H9 (cell line): ENCODE results near the gene UBE4B. TPM values are rescaled to one million over a fixed set of nuclear protein-coding genes. Genes with fewer than 3 reads are reported as not detected.

Source experiments
- DNase-seq: peaks from one replicate; pipeline ENCODE4 v3.0.0-alpha.2; 2017
- H2AFZ ChIP-seq: one replicate; pipeline ENCODE4 v1.6.1; 2013; ENCODE audit warnings: mild to moderate bottlenecking, low read length, control low read depth, moderate library complexity
- H2AK5ac ChIP-seq: 2 replicates; pipeline ENCODE4 v1.6.1; 2013; ENCODE audit warnings: low read length, control low read depth, mixed read lengths; ENCODE audit not compliant: insufficient read length
- H2BK120ac ChIP-seq: one replicate; pipeline ENCODE4 v1.6.1; 2013; ENCODE audit warnings: low read depth, mild to moderate bottlenecking, low read length, control low read depth, inconsistent platforms; ENCODE audit not compliant: poor library complexity, severe bottlenecking
- H2BK12ac ChIP-seq: 2 replicates; pipeline ENCODE4 v1.6.1; 2013; ENCODE audit warnings: low read length, control low read depth, mixed read lengths, low read depth; ENCODE audit not compliant: insufficient read length
- H2BK15ac ChIP-seq: 2 replicates; pipeline ENCODE4 v1.6.1; 2013; ENCODE audit warnings: low read depth, low read length, control low read depth
- H2BK20ac ChIP-seq: one replicate; pipeline ENCODE4 v1.6.1; 2013; ENCODE audit warnings: low read depth, mild to moderate bottlenecking, low read length, control low read depth, inconsistent platforms; ENCODE audit not compliant: poor library complexity, severe bottlenecking
- H2BK5ac ChIP-seq: 2 replicates; pipeline ENCODE4 v1.6.1; 2013; ENCODE audit warnings: low read length, control low read depth, mixed read lengths; ENCODE audit not compliant: insufficient read length
- H3K14ac ChIP-seq: 2 replicates; pipeline ENCODE4 v1.6.1; 2013; ENCODE audit warnings: low read length, control low read depth; ENCODE audit not compliant: insufficient read depth
- H3K18ac ChIP-seq: 2 replicates; pipeline ENCODE4 v1.6.1; 2013; ENCODE audit warnings: low read depth, mild to moderate bottlenecking, mixed read lengths, low read length, control low read depth; ENCODE audit not compliant: insufficient read length
- H3K23ac ChIP-seq: 2 replicates; pipeline ENCODE4 v1.6.1; 2013; ENCODE audit warnings: low read length, control low read depth, mixed read lengths, low read depth; ENCODE audit not compliant: insufficient read length
- H3K23me2 ChIP-seq: 2 replicates; pipeline ENCODE4 v1.6.1; 2013; ENCODE audit warnings: low read depth, mild to moderate bottlenecking, mixed read lengths, low read length, control low read depth; ENCODE audit not compliant: insufficient read length, poor library complexity, severe bottlenecking
- H3K27ac ChIP-seq: 2 replicates; pipeline ENCODE4 v1.5.1; 2013; ENCODE audit warnings: low read length, control low read depth, mixed read lengths, low read depth; ENCODE audit not compliant: insufficient read length
- H3K27me3 ChIP-seq: 2 replicates; pipeline ENCODE4 v1.6.1; 2013; ENCODE audit warnings: low read length, control low read depth, inconsistent platforms; ENCODE audit not compliant: insufficient read depth
- H3K4ac ChIP-seq: 2 replicates; pipeline ENCODE4 v1.6.1; 2013; ENCODE audit warnings: low read depth, mild to moderate bottlenecking, control low read depth, inconsistent platforms, low read length, moderate library complexity
- H3K4me1 ChIP-seq: 2 replicates; pipeline ENCODE4 v1.6.1; 2013; ENCODE audit warnings: low read length, control low read depth, inconsistent platforms; ENCODE audit not compliant: insufficient read depth
- H3K4me2 ChIP-seq: 2 replicates; pipeline ENCODE4 v1.6.1; 2013; ENCODE audit warnings: low read length, control low read depth, mixed read lengths; ENCODE audit not compliant: insufficient read length, insufficient read depth
- H3K56ac ChIP-seq: 2 replicates; pipeline ENCODE4 v1.6.1; 2013; ENCODE audit warnings: low read depth, mild to moderate bottlenecking, mixed read lengths, low read length, control low read depth; ENCODE audit not compliant: insufficient read length
- H3K79me1 ChIP-seq: 2 replicates; pipeline ENCODE4 v1.6.1; 2013; ENCODE audit warnings: low read depth, mild to moderate bottlenecking, moderate library complexity, low read length, control low read depth, inconsistent platforms; ENCODE audit not compliant: insufficient read depth, poor library complexity, severe bottlenecking
- H3K79me2 ChIP-seq: 2 replicates; pipeline ENCODE4 v1.6.1; 2013; ENCODE audit warnings: low read length, control low read depth, inconsistent platforms; ENCODE audit not compliant: insufficient read depth
- H3K9ac ChIP-seq: 2 replicates; pipeline ENCODE4 v1.6.1; 2013; ENCODE audit warnings: low read length, control low read depth, mixed read lengths; ENCODE audit not compliant: insufficient read length; ENCODE audit errors: extremely low read depth
- H3K9me3 ChIP-seq: one replicate; pipeline ENCODE4 v1.6.1; 2013; ENCODE audit warnings: low read depth, low read length, inconsistent platforms; ENCODE audit not compliant: control insufficient read depth
- H3T11ph ChIP-seq: one replicate; pipeline ENCODE4 v1.6.1; 2013; ENCODE audit warnings: mild to moderate bottlenecking, low read length, control low read depth, inconsistent platforms
- H4K20me1 ChIP-seq: one replicate; pipeline ENCODE4 v1.6.1; 2013; ENCODE audit not compliant: control insufficient read depth, insufficient read length, insufficient read depth
- H4K5ac ChIP-seq: 2 replicates; pipeline ENCODE4 v1.6.1; 2013; ENCODE audit warnings: low read depth, mild to moderate bottlenecking, mixed read lengths, low read length, control low read depth; ENCODE audit not compliant: insufficient read length
- H4K8ac ChIP-seq: replicated peaks from 2 replicates; pipeline ENCODE4 v1.6.1; 2013; ENCODE audit warnings: low read length, control low read depth, mixed read lengths, low read depth; ENCODE audit not compliant: insufficient read length
- H4K91ac ChIP-seq: 2 replicates; pipeline ENCODE4 v1.6.1; 2013; ENCODE audit warnings: low read depth, mild to moderate bottlenecking, moderate library complexity, mixed read lengths, low read length, control low read depth; ENCODE audit not compliant: insufficient read length
- H3K27ac Mint-ChIP-seq, 3 experiments: 2 replicates in 2 of 3; 3 replicates in 1 of 3; pipeline ENCODE4 v1.8.0; 2020 to 2021; ENCODE audit warnings: mixed read lengths in 3 of 3, mild to moderate bottlenecking in 1 of 3, moderate library complexity in 1 of 3
- H3K27me3 Mint-ChIP-seq: 2 replicates; pipeline ENCODE4 v1.8.0; 2021; ENCODE audit warnings: low read depth, mild to moderate bottlenecking, moderate library complexity, mixed read lengths
- H3K36me3 Mint-ChIP-seq, 3 experiments: 2 replicates in 2 of 3; 3 replicates in 1 of 3; pipeline ENCODE4 v1.8.0; 2020 to 2021; ENCODE audit warnings: low read depth in 3 of 3, mixed read lengths in 3 of 3; ENCODE audit not compliant: insufficient read depth in 1 of 3
- H3K4me1 Mint-ChIP-seq, 2 experiments: 2 replicates each; pipeline ENCODE4 v1.8.0; 2020; ENCODE audit warnings: mixed read lengths in 2 of 2
- H3K4me3 Mint-ChIP-seq, 2 experiments: 2 replicates in 1 of 2; 3 replicates in 1 of 2; pipeline ENCODE4 v1.8.0; 2020 to 2021; ENCODE audit warnings: mild to moderate bottlenecking in 2 of 2, mixed read lengths in 2 of 2, moderate library complexity in 1 of 2
- H3K9me3 Mint-ChIP-seq, 2 experiments: 2 replicates in 1 of 2; 3 replicates in 1 of 2; pipeline ENCODE4 v1.8.0; 2020; ENCODE audit warnings: mild to moderate bottlenecking in 2 of 2, mixed read lengths in 2 of 2, moderate library complexity in 1 of 2
- WGBS: extraction: QIAGEN DNeasy Blood & Tissue Kit; methylation state at CpG from one replicate; pipeline ENCODE4 v1.1.7; 2013; ENCODE audit warnings: missing lambda C conversion rate, low lambda C conversion rate, mixed read lengths; ENCODE audit not compliant: insufficient read length; ENCODE audit errors: extremely low coverage; 5-methylcytosine and 5-hydroxymethylcytosine counted together
- total RNA-seq: library from RNA; stranded (reverse); gene quantifications from 2 replicates; pipeline ENCODE4 v1.2.1, GENCODE V29; 2021
- TF ChIP-seq, protein P1 (sequence below): fragments of 200-600 bp; sonication (generic); conservative IDR thresholded peaks from 3 replicates; pipeline ENCODE4 v1.8.0; 2021; ENCODE audit warnings: antibody characterized with exemption, mild to moderate bottlenecking

UBE4B gene
- total RNA-seq, 1 experiment from 2014 or later, result 67.6 TPM

DNA sequence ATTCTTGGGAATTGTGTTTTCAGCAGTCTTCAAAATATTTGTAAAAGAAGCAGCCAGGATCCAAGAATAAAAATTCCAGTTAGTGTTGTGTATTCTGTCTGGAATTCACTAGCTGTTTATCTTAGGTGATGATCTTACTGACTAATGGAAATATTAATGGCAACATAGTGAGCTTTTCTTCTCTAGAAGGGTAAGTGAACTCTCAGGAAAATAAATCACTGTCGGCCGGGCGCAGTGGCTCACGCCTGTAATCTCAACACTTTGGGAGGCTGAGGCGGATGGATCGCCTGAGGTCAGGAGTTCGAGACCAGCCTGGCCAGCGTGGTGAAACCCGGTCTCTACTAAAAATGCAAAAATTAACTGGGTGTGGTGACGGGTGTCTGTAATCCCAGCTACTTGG lies 90.2 kb downstream of the UBE4B start:
- no peak overlapping the region for H3K4ac ChIP-seq
- no peak overlapping the region for H2BK5ac ChIP-seq
- no peaks in the 10 kb centered on the region for H3K23me2 ChIP-seq
- TF ChIP-seq, protein P1, sequence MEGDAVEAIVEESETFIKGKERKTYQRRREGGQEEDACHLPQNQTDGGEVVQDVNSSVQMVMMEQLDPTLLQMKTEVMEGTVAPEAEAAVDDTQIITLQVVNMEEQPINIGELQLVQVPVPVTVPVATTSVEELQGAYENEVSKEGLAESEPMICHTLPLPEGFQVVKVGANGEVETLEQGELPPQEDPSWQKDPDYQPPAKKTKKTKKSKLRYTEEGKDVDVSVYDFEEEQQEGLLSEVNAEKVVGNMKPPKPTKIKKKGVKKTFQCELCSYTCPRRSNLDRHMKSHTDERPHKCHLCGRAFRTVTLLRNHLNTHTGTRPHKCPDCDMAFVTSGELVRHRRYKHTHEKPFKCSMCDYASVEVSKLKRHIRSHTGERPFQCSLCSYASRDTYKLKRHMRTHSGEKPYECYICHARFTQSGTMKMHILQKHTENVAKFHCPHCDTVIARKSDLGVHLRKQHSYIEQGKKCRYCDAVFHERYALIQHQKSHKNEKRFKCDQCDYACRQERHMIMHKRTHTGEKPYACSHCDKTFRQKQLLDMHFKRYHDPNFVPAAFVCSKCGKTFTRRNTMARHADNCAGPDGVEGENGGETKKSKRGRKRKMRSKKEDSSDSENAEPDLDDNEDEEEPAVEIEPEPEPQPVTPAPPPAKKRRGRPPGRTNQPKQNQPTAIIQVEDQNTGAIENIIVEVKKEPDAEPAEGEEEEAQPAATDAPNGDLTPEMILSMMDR, result no peak
- no peak overlapping the region for H3K9ac ChIP-seq
- no peaks in the 10 kb centered on the region for H3K4me1 ChIP-seq
- H3K4me2 ChIP-seq, result no peak overlapping the region
- H2AFZ ChIP-seq, result no peak overlapping the region
- WGBS, result no CpG with 5 or more reads among the region's 10 CpGs
- no peaks in the 10 kb centered on the region for H3K4me1 Mint-ChIP-seq
- no peak overlapping the region for H3K4me3 Mint-ChIP-seq
- H3K9me3 ChIP-seq, result no peaks in the 10 kb centered on the region
- peaks cover 11 to 38% (median 25%) of the 10 kb centered on the region in 3 experiments; a peak in 6 of 7 replicates for H3K36me3 Mint-ChIP-seq
- no peak overlapping the region for H4K8ac ChIP-seq
- no peak overlapping the region for H4K5ac ChIP-seq
- no peak overlapping the region for H3K14ac ChIP-seq
- H2BK20ac ChIP-seq, result no peak overlapping the region
- H3K27me3 Mint-ChIP-seq, result no peaks in the 10 kb centered on the region
- H2AK5ac ChIP-seq, result no peak overlapping the region
- no peak for DNase-seq
- H3K27ac Mint-ChIP-seq, result peak overlapping the region in 1 of 3 experiments; percentile 90; a peak in 2 of 7 replicates
- H3K27me3 ChIP-seq, result no peaks in the 10 kb centered on the region
- H3K9me3 Mint-ChIP-seq, result no peaks in the 10 kb centered on the region
- H3K27ac ChIP-seq, result no peak overlapping the region
- H3T11ph ChIP-seq, result no peak overlapping the region
- H3K56ac ChIP-seq, result no peak overlapping the region
- H3K18ac ChIP-seq, result no peak overlapping the region
- H2BK12ac ChIP-seq, result no peak overlapping the region
- no peak overlapping the region for H4K91ac ChIP-seq
- H2BK15ac ChIP-seq, result no peak overlapping the region
- H3K79me2 ChIP-seq, result no peaks in the 10 kb centered on the region
- no peak overlapping the region for H2BK120ac ChIP-seq
- peaks cover 2% of the 10 kb centered on the region for H4K20me1 ChIP-seq
- no peaks in the 10 kb centered on the region for H3K79me1 ChIP-seq
- H3K23ac ChIP-seq, result no peak overlapping the region
